ENCODE results near the gene KCNQ1.
A peak's percentile ranks its signal among the peaks of the same experiment; 100 is the strongest.

Gene KCNQ1

GRCh38 chr11:2532704-2533586 is 88.1 kb downstream of the KCNQ1 start:
- no peak overlapping the region for H3K4me3 ChIP-seq (ENCODE audit: low read depth, low read length)
- peak; percentile 99 for TF ChIP-seq CTCF (IDR thresholded peaks at IDR 0.05; ENCODE audit: borderline replicate concordance, insufficient read depth, low read depth, low read length)

- no peak for TF ChIP-seq CTCF (IDR thresholded peaks at IDR 0.05; ENCODE audit: borderline replicate concordance, insufficient read depth, low read depth, low read length)
- H3K4me3 ChIP-seq (ENCODE audit: low read depth, low read length), result no peak overlapping the region
Observed at GRCh38 chr11:2533587-2534133, 88.9 kb downstream of the KCNQ1 start.

GRCh38 chr11:2534134-2534956 is 89.5 kb downstream of the KCNQ1 start:
- no peak overlapping the region for H3K4me3 ChIP-seq (ENCODE audit: low read depth, low read length)
- TF ChIP-seq CTCF (IDR thresholded peaks at IDR 0.05; ENCODE audit: borderline replicate concordance, insufficient read depth, low read depth, low read length), result no peak

- no peak for TF ChIP-seq CTCF (IDR thresholded peaks at IDR 0.05; ENCODE audit: borderline replicate concordance, insufficient read depth, low read depth, low read length)
- H3K4me3 ChIP-seq (ENCODE audit: low read depth, low read length), result no peak overlapping the region
Observed at GRCh38 chr11:2534957-2535672, 90.3 kb downstream of the KCNQ1 start.

- TF ChIP-seq CTCF (IDR thresholded peaks at IDR 0.05; ENCODE audit: borderline replicate concordance, insufficient read depth, low read depth, low read length), result no peak
- H3K4me3 ChIP-seq (ENCODE audit: low read depth, low read length), result no peak overlapping the region
Observed at GRCh38 chr11:2535673-2536439, 91.0 kb downstream of the KCNQ1 start.

GRCh38 chr11:2536440-2536989 is 91.7 kb downstream of the KCNQ1 start:
- TF ChIP-seq CTCF (IDR thresholded peaks at IDR 0.05; ENCODE audit: borderline replicate concordance, insufficient read depth, low read depth, low read length), result no peak

More at GRCh38 chr11:2536440-2536989, 91.7 kb downstream of the KCNQ1 start:
- H3K4me3 ChIP-seq (ENCODE audit: low read depth, low read length), result no peak overlapping the region

Data from GM12875 (cell line).